Stimulated activated CD8-positive, alpha-beta memory T cell treated with anti-CD3 and anti-CD28 coated beads, Interleukin-15, amount 100 ng/mL, for 24 hours (primary cell): ENCODE results near the gene KRT33B.
"Not testable (repeated sequence)": the region's sequence is repeated elsewhere in the genome, so short reads cannot be mapped to it uniquely, and the experiment has no call there.

Experiments used
- DNase-seq: peaks from one replicate; pipeline ENCODE4 v3.0.0-alpha.2; 2020; ENCODE audit warnings: low read depth

KRT33B gene

DNA sequence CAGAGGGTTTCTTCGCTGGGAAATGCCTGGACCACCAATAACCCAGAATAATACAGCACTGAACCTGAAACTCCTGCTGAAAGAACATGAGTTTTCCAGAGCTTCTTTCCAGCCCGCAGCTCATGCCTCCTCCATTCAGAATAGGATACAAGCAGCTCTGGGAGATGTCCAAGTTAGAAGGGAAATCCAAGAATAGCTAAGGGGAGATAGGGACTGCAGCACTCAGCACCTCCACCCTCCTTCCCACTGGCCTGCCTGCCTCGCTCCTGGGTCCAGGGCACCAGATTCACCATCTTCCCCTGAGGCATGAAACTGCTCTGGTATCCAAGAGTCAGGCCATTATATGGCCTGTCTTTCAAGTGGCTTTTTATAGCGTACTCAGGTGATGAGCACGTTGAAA is 23.7 kb upstream of the KRT33B start:
- DNase-seq = no peak

DNA sequence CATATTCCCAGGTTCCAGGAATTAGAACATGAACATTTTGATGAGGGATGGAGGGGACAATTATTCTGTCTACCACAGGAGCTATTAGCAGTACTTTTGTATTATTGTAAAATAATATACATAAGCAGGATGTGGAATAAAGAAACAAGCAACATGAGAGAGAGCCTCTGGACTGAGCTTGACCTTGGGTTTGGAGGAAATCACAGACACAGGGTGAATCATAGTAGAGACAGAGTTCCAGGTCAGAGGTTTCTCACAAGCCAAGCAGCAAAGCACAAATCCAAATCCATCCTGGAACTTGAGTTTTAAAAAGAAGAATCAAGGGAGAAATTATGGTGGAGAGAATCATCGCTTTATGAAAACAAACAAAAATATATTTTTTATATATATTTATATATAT is 22.7 kb upstream of the KRT33B start:
- DNase-seq = no peak

DNA sequence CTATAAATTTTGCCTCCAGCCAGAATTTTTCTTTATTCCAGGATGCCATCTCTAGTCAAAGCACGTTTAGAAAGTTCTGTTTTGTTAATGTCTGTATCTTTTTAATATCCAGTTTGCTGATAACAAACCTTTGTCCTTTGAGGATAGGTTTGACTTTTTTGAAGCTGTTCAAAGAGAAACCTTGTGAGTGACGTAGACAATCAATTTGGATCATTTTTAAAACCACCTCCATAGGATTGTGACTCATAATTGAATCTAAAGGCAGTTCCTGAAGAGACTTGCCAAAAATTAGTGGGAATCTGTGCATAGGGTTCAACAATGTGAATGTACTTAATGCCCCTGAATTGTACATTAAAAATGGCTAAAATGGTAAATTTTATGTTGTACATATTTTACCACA is 21.9 kb upstream of the KRT33B start:
- no peak for DNase-seq

DNA sequence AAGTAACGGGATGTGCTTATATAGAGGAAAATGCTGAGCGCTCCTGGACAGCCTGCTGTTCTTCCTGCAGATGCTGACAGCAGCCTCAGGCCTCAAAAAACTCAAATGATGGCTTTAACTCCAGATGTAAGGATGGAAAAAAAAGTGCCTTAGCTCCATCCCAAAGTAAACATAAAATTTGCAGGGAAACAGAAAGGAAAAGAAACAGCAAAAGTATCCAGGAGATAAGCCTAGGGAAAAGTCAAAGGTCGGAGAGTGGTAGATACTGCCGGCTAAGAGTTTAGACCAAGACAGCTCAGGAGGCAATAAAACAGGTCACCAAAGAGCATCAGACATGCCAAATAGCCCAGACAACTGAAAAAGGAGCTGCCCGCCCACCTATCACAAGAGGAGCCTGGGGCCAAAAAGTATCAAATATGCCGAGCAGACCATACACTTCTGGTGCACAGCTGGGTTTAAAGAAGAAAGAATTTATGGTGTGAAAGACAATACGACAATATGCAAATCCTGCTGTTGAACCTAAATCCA is 20.9 kb upstream of the KRT33B start:
- DNase-seq = no peak

DNA sequence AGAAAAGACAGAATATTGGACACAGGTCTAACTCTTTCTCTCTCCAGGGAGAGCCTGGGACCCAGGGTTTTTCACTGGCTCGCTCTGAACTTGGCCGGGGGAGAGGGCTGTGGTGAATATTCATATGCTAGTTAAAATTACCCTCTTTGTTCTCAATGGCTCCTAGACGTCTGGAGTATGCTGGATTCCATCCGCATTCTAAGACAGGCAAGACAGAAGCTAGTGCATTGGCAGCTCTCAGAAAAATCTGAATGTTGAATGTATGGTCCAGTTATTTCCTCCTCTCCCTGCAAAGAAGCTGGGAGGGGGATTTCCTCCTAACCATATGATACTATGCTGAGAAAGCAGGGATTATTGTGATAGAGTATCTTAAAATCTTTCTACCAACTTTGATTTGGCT is 18.1 kb upstream of the KRT33B start:
- DNase-seq = no peak

DNA sequence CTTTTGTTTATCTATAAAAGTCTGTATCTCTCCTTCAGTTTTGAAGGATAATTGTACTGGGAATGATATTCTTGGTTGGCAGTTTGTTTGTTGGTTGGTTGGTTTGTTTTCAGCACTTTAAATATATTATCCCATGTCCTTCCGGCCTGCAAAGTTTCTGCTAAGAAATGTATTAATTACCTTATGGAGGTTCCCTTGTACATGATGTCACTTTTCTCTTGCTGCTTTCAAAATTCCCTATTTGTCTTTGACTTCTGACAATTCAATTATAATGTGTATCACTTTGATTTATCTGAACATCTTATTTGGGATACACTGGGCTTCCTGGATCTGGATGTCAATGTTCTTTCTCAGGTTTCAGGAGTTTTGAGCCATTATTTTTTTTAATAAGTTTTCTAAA is 16.6 kb upstream of the KRT33B start:
- no peak for DNase-seq

DNA sequence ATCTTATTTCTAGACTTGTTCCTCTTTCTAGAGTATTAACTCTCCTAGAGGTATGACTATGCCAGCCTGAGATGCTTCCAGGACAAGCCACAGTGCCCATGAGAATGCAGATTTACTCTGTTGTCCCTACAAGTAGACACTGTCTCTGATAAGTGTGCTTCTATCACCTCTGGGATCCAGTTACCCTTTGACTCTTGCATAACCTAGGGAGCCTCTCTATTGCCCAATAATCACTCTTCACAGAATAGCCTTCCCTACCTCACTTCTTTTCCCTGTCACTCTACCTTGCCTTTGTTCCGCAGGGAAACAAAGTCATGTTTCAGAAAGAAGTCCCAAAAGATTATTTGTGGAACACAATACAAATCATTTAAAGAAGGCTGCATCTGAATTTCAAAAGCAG is 14.1 kb upstream of the KRT33B start:
- no peak for DNase-seq

DNA sequence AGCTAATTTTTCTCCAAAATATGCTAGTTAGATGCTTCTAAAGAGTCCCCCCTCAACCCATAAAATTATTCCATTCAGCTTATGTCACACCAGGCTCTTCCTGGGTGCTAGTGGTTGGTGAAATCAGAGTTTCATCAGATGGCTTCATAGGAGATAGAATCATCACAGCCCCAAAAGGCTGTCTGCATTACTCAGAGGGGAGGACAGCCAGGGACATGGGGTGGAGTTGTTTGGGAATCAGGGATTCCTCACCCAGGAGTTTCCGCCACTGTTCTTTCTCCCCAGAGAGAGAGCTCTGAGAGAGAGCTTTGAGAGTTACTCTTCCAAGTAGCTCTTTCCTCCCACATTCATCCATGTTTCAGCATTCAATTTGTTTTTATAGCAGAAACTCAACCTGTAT is 12.8 kb upstream of the KRT33B start:
- DNase-seq = no peak

DNA sequence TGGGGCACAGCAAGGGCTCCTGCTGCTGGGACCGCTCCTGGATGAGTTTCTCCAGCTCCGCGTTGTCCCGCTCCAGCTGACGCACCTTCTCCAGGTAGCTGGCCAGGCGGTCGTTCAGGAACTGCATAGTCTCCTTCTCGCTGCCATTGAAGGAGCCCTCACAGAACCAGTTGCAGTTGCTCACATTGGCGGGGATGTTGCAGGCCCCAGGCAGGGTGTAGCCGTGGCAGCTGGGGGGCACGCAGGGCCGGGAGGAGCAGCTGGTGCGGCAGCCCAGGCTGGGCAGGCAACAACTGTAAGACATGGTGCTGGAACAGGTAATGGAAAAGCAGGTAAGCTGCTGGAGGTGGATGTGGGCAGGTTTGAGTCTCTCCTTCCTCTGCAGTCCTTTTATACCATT is 12.3 kb upstream of the KRT33B start, which contains the start of gene KRT34:
TSS of gene KRT34 (minus strand) at position 364 of the 400 bp plus-strand sequence. CDS start at position 304, 60 bp downstream.
- not testable (repeated sequence) for DNase-seq

DNA sequence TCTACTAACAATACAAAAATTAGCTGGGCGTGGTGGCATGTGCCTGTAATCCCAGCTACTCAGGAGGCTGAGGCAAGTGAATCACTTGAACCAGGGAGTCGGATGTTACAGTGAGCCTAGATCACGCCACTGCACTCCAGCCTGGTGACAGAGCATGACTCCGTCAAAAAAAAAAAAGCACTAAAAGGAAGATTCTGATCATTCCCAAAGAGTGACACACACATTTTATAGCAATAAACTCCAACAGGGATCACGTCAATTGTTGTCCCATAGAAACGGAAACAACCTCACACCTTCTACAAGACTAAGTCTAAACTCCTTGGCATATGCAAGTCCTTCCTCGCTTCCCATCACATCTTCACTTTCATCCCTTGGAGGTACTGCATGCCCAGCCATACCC is 10.5 kb upstream of the KRT33B start:
- not testable (repeated sequence) for DNase-seq

DNA sequence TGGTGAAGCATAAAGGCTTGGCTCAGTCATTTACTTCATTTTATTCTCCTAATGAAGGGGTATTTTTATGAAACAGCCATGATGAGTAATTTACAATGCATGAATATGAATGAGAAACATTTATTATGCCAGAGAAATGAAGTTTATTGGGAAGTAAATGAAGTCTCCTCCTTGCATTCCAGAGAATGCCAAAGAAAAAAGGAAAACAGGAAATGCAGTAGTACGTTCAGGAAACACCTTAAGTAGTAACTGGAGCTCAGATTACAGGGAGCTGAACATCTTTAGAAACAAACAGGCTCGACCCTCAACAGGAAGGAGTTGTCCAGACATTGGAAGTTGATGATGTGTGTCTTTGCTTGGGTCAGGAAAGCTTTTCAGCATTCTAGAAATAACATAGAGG is 7.9 kb upstream of the KRT33B start:
- DNase-seq = no peak

DNA sequence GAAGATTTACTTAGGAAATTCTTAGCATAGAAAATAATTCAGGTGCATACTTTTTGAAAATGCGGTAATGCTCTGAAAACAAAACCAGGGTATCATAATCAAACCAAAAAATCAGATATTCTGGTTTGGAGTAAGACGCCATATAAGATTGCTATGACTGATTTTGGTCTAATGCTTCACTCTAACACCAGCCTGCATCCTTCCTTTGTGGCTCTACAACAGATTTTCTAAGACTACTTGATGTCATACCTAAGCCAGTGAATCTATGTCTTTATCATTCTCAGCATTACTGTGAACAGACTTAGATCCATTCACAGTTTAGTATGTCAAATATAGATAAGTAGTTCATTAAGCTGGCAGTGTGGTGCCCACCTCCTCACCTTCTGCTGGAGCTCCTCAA is 590 bp downstream of the KRT33B start:
- no peak for DNase-seq

DNA sequence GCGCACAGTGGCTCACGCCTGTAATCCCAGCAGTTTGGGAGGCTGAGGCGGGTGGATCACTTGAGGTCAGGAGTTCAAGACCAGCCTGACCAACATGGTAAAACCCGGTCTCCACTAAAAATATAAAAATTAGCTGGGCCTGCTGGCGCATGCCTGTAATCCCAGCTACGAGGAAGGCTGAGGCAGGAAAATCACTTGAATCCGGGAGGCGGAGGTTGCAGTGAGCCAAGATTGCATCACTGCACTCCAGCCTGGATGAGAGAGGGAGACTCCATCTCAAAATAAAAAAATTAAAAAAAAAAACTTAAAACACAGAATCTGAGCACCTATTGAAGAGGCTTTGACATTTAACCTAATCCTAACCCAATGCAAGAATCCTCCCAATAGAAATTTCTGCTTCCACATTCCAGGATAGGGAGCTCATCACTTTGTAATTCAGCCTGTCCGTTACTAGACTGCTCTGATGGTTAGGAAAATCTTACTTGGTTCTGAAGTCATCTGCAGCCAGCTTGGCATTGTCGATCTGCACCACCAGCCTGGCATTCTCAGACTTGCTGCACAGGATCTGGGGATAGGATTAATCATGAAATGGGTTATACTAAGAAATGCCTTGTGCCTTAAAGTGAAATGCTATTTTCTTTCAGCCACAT is 2.1 kb downstream of the KRT33B start:
- no peak for DNase-seq

DNA sequence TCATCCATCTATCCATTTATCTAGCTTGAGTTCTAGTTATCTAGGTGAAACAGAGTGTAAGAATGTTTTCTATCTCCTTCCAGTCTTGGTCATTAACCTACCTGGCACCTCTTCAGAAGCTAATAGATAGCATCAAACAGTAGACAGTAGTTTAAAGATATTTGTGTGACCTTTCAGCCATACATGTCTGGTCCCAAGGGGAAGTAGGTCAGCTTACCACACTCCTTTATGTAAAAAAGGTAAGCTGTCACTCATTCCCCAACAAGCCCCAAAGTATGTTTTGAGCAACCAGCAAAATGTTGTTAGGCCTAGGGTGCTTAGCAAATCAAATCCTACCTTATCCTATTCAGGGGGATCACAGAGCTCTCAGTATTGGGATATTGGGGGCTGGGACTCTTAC is 3.5 kb downstream of the KRT33B start:
- DNase-seq = no peak

DNA sequence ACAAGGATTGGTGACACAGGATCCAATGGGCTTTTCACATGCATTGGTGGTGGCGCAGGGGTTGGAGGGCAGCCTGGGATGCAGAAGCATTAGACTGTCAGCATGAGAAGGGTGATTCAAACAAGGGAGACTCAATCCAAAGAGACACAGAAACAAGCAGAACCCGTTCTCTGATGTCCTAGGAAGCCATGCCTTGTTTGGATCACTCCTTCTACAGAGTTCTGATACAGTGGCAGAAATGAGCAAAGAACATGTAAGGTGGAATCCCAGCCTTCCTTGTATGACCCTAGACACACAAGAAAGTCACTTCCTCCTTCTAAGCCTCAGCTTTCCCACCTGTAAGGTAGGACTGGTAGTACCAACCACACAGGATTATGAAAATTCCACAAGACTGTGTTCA is 5.7 kb downstream of the KRT33B start:
- no peak for DNase-seq

DNA sequence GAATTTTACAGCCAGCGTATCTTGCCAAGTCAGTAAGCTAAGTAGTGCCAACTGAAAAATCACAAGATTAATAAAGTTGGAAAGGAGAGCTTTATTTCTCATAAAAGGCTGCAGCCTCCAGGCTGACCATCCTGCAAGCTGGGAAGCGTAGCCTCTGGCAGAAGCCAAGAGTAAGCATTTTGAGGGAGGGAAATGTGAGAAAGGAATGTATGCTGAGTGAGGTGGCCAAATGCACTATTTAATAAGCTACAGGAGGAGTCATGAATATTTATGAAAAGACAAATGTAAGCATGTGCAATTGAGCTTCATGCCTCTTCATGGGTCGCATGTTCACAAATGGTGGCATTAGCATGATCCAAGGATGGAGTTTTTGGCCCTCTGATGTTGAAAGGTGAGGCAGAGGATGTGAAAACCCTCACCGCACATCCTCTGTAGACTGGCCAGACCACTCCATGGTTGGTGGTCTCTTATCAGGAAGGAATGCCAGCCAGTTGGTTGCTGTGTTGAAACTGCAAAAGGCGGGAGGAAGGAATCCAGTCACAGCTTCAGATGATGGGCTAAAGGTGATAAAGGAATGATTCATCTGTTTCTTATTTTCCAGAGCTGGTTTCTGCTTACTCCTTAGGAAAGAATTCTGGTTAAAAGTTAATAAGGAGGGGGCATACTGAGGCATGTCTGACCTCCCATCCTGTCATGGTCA is 9.2 kb downstream of the KRT33B start:
- no peak for DNase-seq

DNA sequence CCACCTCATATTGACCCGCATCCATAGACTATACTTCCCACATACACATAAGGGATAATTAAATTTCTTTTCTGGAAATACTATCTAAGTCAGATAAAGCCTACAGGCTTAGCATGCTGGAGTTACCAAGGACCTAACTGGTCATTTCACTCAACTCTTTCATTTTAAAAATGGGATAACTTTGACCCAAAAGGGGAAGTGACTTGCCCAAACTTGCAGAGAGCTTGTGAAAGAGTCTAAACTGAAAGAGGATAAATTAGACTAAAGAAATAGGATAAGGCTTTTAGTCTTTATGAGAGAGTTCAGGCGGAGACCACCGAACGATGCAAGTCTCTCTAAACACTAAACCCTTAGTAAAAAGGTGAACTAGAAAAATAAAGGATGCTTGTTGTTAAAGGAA is 15.1 kb downstream of the KRT33B start:
- DNase-seq = no peak

DNA sequence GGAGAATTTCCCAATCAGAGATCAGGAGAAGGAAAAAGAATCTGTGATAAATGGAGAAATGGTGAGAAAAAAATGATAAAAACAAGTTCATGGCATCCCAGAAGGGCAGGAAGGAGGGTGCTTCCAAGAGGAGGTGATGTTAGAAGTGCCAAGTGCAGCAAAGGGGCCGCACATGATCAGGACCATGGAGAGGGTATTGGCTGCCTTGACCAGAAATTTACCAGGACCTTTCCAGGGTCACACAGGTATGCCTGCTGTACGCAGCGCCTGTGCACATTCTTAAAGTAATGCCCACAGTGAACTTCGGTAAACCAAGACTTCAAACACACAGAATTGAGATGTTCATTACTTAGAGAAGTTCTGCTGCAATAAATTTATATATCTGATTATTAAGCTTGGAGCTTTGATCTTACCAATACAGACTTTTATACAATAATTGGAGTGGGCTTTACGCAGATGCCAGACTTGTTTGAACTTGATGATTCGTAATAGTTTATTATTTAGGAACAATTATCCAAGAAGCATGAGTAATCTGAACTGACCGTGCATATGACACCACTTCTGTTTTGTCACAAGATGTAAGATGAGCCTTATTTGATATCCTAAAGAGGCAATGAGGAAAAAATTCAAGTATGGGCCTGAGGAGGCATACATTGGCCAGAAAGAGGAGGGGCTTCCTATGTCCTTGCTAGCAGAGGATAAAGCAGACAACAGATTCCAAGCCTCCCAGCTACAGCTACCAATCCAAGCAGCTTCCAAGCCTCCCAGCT is 16.8 kb downstream of the KRT33B start:
- DNase-seq = no peak

DNA sequence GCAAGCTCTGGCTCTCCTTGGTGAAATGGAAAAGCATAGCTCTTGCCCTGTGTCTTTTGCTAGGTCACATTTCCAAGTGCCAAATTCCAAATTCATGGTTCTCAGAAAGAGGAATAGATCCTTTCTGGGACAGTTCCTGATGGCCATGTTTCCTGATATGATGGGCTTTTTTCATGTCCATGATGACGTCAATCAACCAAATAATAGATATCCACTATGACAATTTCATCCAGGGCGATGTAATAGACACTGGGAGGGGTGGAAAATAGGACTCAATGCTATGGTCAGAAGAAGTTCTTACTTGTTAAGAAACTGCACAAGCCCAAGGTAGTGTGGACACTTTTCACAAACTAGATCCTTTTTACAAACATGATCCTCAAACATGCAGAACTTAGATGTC is 18.4 kb downstream of the KRT33B start:
- no peak for DNase-seq

DNA sequence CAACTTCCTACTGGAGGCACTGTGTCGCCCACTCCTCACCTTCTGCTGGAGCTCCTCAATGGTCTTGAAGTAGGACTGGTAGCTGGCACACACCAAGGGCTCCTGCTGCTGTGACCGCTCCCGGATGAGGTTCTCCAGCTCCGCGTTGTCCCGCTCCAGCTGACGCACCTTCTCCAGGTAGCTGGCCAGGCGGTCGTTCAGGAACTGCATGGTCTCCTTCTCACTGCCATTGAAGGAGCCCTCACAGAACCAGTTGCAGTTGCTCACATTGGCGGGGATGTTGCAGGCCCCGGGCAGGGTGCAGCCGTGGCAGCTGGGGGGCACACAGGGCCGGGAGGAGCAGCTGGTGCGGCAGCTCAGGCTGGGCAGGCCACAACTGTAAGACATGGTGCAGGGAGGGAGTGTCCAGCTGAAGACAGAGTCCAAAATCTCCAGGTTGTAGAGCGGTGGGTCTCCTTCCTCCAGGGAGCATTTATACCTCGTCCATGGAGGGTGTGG is 19.2 kb downstream of the KRT33B start, which contains the start of gene KRT33A:
TSS of gene KRT33A (minus strand) at position 448 of the 498 bp plus-strand sequence. CDS start at position 387, 61 bp downstream.
- not testable (repeated sequence) for DNase-seq

DNA sequence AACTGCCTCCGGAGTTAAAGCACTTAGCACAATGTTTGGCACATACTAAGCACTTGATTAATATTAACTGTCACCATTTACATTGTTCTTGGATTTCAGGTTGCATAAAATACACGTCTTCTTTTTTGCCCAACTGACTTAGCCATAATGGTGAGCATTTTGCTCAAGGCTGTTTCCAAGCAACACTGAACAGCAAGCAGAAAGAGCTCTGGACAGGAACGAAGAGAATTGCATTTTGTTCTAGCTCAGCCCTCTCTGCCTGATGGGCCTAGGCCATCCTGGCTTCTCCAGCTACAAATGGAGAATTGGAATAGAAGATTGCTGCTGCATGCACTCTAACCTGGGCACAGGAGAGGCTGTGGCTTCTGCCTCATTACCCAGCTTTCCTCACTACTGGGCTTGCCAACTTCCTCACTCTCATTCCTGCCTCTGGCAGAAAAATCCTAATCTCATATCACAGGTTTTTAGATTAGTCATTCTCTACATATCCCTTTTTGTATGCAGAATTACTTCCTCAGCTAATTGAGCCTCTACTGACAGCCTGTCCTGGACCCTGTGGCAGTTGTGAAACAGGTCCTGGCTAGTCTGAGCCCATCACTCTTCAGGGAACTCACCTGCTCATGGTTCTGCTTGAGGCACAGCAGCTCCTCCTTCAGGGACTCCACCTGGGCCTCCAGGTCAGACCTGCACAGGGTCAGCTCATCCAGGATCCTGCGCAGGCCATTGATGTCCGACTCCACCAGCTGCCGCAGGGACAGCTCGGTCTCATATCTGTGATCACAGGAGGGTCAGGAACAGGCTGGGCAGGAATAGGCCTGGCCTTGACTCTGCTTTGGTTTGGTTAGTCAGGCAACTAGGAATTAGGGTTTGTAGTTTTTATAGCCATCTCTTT is 21.5 kb downstream of the KRT33B start:
- no peak for DNase-seq

DNA sequence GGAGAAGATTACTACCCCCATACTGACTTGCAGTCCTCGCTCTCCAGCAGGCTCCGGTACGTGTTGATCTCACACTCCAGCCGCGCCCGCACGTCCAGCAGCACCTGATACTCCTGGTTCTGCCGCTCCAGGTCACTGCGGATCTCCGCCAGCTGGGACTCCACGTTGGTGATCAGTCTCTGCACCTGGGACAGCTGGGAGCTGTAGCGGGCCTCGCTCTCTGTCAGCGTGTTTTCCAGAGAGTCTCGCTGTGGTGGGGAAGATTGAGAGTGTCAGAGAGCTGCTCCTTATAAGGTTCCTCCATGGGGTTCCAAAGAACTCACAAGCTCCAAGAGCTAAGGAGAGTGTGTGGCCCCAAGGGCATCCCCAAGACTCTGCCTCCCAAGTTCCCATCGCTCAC is 23.2 kb downstream of the KRT33B start:
- not testable (repeated sequence) for DNase-seq
